Measurements from ENCODE around the gene STBD1. TPM values are rescaled to one million over a fixed set of nuclear protein-coding genes. Genes with fewer than 3 reads are reported as not detected.

The STBD1 gene
- total and polyA plus RNA-seq, 9 of the 15 experiments (the other 6 are each of a cell fraction or from before 2014, with no cell fraction given) = 0.08 to 0.64 (median 0.27) TPM; not detected in 2

DNA sequence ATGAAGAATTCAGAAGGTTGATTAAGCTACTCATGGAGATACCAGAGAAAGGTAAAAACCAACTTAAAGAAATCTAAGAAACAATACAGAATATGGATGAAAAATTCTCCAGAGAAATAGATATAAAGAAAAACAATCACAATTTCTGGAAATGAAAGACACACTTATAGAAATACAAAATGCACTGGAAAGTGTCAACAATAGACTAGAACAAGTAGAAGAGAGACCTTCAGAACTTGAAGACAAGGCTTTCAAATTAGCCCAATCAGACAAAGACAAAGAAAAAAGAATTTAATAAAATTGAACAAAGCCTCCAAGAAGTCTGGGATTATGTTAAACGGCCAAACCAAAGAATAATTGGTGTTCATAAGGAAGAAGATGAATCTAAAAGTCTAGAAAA, 9.6 kb downstream of the STBD1 start:
- CTCF ChIA-PET (ENCODE audit: low intra/inter-chr PET ratio) = no interaction called here
- no peak for FAIRE-seq
- no peaks in the 10 kb centered on the region for H4K20me1 ChIP-seq (replicated peaks; ENCODE audit: control insufficient read depth, insufficient read depth, low read length)
- H3K27ac ChIP-seq (ENCODE audit: extremely low read depth, low read depth, low read length) = no peak overlapping the region
- H2AFZ ChIP-seq (ENCODE audit: low read depth, low read length) = no peak overlapping the region
- in situ Hi-C loops (cut with MboI) = no loop called here
- no peak overlapping the region for H3K4me3 ChIP-seq
- H3K36me3 ChIP-seq (ENCODE audit: control insufficient read depth, insufficient read depth, low read length) = no peaks in the 10 kb centered on the region
- no peaks in the 10 kb centered on the region; the same call in 1 of the 2 replicates for H3K9me3 ChIP-seq (replicated peaks; ENCODE audit: control insufficient read depth, insufficient read depth, low read depth, low read length)
- POLR2A ChIA-PET = no interaction called here
- no peaks in the 10 kb centered on the region for H3K9me1 ChIP-seq (ENCODE audit: control insufficient read depth, insufficient read depth, low read length)
- H3K4me1 ChIP-seq (replicated peaks in 1 of 2; ENCODE audit: control insufficient read depth in 2 of 2, insufficient read depth in 2 of 2, low read length in 2 of 2) = no peaks in the 10 kb centered on the region
- intact Hi-C loops (cut with micrococcal nuclease) = no loop called here
- no peak for DNase-seq (ENCODE audit: extremely low read depth in 1 of 4, low spot score in 3 of 4)
- no peak for ATAC-seq
- no peak overlapping the region for H3K9ac ChIP-seq (ENCODE audit: insufficient read depth in 1 of 2, low read depth in 2 of 2, low read length in 2 of 2)
- H3K4me2 ChIP-seq (ENCODE audit: insufficient read depth, low read length) = no peak overlapping the region
- no TSS peak for BruUV-seq (replicated peaks)
- H3K79me2 ChIP-seq (ENCODE audit: control insufficient read depth, insufficient read depth, low read length) = no peaks in the 10 kb centered on the region
- 0% methylated on average over 1 of the region's 1 CpG for WGBS (ENCODE audit: insufficient coverage, low coverage, missing lambda C conversion rate)
- no peaks in the 10 kb centered on the region for H3K27me3 ChIP-seq (ENCODE audit: control insufficient read depth in 2 of 2, insufficient read depth in 2 of 2, low read length in 2 of 2)
- TF ChIP-seq TEAD2 (tag; IDR thresholded peaks at IDR 0.05) = no peak
- TF ChIP-seq KAT2B (IDR thresholded peaks at IDR 0.05; ENCODE audit: low read depth, low read length) = no peak
- TF ChIP-seq, protein P1, sequence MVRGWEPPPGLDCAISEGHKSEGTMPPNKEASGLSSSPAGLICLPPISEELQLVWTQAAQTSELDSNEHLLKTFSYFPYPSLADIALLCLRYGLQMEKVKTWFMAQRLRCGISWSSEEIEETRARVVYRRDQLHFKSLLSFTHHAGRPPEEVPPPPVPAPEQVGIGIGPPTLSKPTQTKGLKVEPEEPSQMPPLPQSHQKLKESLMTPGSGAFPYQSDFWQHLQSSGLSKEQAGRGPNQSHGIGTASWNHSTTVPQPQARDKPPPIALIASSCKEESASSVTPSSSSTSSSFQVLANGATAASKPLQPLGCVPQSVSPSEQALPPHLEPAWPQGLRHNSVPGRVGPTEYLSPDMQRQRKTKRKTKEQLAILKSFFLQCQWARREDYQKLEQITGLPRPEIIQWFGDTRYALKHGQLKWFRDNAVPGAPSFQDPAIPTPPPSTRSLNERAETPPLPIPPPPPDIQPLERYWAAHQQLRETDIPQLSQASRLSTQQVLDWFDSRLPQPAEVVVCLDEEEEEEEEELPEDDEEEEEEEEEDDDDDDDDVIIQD (CRISPR knock-in tag; IDR thresholded peaks at IDR 0.05) = no peak
- no peak for TF ChIP-seq ZNF224 (CRISPR knock-in tag; IDR thresholded peaks at IDR 0.05)
- TF ChIP-seq, protein P2, sequence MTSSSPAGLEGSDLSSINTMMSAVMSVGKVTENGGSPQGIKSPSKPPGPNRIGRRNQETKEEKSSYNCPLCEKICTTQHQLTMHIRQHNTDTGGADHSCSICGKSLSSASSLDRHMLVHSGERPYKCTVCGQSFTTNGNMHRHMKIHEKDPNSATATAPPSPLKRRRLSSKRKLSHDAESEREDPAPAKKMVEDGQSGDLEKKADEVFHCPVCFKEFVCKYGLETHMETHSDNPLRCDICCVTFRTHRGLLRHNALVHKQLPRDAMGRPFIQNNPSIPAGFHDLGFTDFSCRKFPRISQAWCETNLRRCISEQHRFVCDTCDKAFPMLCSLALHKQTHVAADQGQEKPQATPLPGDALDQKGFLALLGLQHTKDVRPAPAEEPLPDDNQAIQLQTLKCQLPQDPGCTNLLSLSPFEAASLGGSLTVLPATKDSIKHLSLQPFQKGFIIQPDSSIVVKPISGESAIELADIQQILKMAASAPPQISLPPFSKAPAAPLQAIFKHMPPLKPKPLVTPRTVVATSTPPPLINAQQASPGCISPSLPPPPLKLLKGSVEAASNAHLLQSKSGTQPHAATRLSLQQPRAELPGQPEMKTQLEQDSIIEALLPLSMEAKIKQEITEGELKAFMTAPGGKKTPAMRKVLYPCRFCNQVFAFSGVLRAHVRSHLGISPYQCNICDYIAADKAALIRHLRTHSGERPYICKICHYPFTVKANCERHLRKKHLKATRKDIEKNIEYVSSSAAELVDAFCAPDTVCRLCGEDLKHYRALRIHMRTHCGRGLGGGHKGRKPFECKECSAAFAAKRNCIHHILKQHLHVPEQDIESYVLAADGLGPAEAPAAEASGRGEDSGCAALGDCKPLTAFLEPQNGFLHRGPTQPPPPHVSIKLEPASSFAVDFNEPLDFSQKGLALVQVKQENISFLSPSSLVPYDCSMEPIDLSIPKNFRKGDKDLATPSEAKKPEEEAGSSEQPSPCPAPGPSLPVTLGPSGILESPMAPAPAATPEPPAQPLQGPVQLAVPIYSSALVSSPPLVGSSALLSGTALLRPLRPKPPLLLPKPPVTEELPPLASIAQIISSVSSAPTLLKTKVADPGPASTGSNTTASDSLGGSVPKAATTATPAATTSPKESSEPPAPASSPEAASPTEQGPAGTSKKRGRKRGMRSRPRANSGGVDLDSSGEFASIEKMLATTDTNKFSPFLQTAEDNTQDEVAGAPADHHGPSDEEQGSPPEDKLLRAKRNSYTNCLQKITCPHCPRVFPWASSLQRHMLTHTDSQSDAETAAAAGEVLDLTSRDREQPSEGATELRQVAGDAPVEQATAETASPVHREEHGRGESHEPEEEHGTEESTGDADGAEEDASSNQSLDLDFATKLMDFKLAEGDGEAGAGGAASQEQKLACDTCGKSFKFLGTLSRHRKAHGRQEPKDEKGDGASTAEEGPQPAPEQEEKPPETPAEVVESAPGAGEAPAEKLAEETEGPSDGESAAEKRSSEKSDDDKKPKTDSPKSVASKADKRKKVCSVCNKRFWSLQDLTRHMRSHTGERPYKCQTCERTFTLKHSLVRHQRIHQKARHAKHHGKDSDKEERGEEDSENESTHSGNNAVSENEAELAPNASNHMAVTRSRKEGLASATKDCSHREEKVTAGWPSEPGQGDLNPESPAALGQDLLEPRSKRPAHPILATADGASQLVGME (CRISPR knock-in tag; IDR thresholded peaks at IDR 0.05) = no peak
- TF ChIP-seq, protein P3, sequence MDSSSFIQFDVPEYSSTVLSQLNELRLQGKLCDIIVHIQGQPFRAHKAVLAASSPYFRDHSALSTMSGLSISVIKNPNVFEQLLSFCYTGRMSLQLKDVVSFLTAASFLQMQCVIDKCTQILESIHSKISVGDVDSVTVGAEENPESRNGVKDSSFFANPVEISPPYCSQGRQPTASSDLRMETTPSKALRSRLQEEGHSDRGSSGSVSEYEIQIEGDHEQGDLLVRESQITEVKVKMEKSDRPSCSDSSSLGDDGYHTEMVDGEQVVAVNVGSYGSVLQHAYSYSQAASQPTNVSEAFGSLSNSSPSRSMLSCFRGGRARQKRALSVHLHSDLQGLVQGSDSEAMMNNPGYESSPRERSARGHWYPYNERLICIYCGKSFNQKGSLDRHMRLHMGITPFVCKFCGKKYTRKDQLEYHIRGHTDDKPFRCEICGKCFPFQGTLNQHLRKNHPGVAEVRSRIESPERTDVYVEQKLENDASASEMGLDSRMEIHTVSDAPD (CRISPR knock-in tag; IDR thresholded peaks at IDR 0.05) = no peak
- no peak for TF ChIP-seq MEF2D (tag; conservative IDR thresholded peaks at IDR 0.05; ENCODE audit: low read depth)
- no peak for TF ChIP-seq KLF16 (IDR thresholded peaks at IDR 0.05)
- TF ChIP-seq ZNF354B (CRISPR knock-in tag; IDR thresholded peaks at IDR 0.05) = no peak
- no peak for TF ChIP-seq BHLHE40 (IDR thresholded peaks at IDR 0.05; ENCODE audit: low read length)
- no peak for TF ChIP-seq SMARCB1 (IDR thresholded peaks at IDR 0.05; ENCODE audit: insufficient read length, low read depth)
- no peak for TF ChIP-seq SMARCA4 (IDR thresholded peaks at IDR 0.05)
- no peak for TF ChIP-seq KLF1 (tag; IDR thresholded peaks at IDR 0.05)
- no peak for TF ChIP-seq KAT7 (CRISPR knock-in tag; IDR thresholded peaks at IDR 0.05; ENCODE audit: borderline replicate concordance)
- TF ChIP-seq, protein P4, sequence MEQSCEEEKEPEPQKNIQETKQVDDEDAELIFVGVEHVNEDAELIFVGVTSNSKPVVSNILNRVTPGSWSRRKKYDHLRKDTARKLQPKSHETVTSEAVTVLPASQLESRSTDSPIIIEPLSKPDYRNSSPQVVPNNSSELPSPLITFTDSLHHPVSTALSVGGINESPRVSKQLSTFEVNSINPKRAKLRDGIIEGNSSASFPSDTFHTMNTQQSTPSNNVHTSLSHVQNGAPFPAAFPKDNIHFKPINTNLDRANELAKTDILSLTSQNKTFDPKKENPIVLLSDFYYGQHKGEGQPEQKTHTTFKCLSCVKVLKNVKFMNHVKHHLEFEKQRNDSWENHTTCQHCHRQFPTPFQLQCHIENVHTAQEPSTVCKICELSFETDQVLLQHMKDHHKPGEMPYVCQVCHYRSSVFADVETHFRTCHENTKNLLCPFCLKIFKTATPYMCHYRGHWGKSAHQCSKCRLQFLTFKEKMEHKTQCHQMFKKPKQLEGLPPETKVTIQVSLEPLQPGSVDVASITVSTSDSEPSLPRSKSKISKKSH (CRISPR knock-in tag; IDR thresholded peaks at IDR 0.05) = 0 out of 2 replicates have a peak, but pooled peaks have one; percentile 20
